HG03460 (cell line): Measurements from ENCODE around the gene SLC46A1.
"Not testable (repeated sequence)": the region's sequence is repeated elsewhere in the genome, so short reads cannot be mapped to it uniquely, and the experiment has no call there.

ENCODE experiments used
- ATAC-seq: cut with Tn5 transposase; IDR thresholded peaks from one replicate; pipeline ENCODE4 v1.9.1; 2021; ENCODE audit not compliant: unreplicated experiment

The SLC46A1 gene

DNA sequence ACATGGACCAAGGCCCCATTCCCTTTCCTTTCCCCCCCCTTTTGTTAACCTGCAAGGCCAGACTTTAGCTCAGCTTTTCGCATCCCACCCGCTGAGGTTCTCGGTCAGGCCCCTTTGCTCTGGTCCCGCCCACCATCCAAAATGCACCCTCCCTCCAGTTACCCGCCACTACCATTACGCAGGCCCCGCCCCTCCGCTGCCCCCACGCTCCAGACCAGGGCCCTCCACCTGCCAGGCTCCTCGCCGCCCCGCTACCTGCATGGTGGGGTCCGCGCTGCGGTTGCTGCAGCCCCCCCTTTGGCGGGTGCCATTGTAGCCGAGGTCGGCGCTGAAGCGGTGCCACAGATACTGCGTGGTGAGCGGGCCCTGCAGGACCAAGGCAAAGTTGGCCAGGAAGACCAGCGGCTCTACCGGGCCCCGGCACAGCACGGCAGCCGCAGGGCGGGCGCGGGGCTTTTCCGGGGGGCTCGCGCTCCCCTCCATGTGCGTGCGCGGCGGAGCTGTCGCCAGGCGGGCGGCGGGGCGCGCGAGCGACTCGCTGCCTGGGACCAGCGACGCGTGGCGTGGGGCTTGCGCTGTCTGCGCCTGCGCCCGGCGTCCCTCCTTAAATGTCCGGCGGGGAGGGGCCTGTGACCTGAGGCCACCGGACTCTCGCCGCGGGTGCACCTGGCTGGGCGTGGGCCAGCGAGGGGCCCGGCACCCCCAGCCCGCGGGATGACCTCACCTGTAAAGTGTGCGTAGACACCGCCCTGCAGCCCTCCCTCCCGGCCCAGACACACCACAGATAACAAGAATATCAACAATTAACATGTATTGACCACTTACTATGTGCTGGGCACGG, at the start of gene SLC46A1:
TSS of gene SLC46A1 (minus strand) at position 581 of the 841 bp plus-strand sequence. CDS start at position 483, 98 bp downstream.
- peak; percentile 73 for ATAC-seq

DNA sequence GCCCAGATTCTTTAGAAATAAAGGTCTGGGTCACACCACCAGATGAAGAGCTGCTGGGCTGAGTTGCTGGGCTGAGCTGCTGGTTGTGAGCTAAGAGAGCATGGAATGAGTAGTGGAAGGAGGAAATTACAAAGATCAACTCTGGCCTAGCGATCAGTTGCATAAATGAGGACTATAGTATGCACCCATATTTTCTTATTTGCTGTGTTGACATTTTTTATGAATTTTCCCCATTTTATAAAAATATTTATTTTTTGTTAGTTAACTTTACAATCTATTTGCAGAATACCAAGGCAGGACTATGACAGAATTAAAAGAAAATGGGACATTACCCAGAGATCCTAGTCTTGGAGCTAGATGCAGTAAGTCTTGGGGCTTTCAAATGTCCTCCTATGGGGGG, 43.8 kb upstream of the SLC46A1 start:
- ATAC-seq = no peak

- no peak for ATAC-seq
These were observed 41.4 kb upstream of the SLC46A1 start for GRCh38 chr17:28447396-28447760.

GRCh38 chr17:28446716-28447395, 40.8 kb upstream of the SLC46A1 start:
- ATAC-seq = no peak

GRCh38 chr17:28443901-28444638, 38.1 kb upstream of the SLC46A1 start:
- ATAC-seq = no peak

- ATAC-seq = not testable (repeated sequence)
These were observed 28.3 kb upstream of the SLC46A1 start for GRCh38 chr17:28434326-28434725.

DNA sequence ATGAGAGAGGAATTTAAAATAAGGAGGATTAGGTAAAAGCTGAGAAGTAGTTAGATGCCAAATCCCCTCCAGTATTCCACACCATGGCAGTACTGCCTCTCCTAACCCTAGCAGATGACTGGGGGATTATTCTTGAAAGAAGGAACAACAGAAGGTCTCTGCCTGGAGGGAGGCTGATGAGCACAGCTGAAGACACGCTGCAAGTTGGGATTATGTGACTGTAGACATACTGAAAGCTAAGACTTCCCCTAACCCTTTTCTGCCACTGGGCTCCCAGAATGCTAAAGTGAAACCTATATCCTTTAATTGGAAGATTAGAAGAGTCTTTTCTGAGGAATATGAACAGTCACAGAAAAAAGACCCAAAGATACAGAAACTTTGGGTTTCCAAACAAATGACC, 27.7 kb upstream of the SLC46A1 start:
- ATAC-seq = no peak

DNA sequence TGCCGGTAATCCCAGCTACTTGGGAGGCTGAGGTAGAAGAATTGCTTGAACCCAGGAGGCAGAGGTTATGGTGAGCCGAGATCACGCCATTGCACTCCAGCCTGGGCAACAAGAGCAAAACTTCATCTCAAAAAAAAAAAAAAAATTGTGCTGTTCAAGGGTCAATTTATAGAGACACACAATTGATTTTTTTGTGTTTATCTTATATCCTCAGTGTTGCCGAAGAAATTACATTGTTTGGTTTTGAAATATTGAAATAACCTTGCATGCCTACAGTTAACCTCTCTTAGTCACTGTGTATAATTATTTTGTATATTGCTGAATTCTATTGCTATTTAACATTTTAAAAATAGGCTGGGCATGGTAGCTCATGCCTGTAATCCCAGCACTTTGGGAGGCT, 22.0 kb upstream of the SLC46A1 start:
- ATAC-seq = not testable (repeated sequence)

GRCh38 chr17:28427371-28427770, 21.4 kb upstream of the SLC46A1 start:
- no peak for ATAC-seq

DNA sequence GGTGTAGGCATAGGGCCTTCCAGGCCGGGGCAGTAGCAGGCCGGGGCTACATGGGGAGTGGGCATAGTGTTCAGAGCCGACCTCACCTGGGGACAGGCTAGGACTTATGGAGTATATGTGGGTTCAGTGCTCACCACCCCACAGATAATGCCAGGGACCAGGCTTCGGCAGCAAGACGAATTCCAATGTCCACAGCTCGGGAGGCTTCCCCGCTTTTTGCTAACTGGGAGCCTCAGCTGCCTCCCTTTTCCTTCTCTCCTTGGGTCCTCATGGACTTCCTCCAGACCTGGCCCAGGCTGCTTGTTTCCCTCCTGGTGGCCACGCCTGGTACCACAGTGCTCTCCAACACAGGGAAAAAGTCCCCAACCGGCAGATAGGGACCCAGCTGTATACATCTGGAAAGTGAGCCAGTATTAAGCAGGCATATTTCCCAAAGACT, 20.1 kb upstream of the SLC46A1 start:
- no peak for ATAC-seq

DNA sequence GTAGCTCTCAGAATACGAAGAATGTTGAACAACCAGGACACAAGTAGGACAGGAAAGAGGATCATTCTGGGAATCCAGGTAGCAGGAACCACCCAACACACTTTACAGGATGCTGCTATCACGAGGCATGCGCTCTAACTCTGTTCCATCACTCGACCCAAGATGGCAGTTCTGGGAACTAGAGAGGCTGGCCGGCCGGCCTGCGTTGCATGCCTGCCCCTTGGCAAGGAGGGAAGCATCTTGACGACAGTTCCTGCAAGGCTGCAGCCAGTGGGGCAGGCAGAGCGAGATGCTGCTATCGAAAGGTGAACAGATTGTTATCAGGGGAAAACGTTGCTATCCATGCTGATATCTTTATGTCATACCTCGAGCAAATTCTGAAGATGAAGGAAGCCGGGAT, 19.2 kb upstream of the SLC46A1 start:
- ATAC-seq = no peak

- ATAC-seq = no peak
These were observed 15.8 kb upstream of the SLC46A1 start for GRCh38 chr17:28421787-28422305.

- ATAC-seq = no peak
These were observed 10.8 kb upstream of the SLC46A1 start for GRCh38 chr17:28416703-28417311.

DNA sequence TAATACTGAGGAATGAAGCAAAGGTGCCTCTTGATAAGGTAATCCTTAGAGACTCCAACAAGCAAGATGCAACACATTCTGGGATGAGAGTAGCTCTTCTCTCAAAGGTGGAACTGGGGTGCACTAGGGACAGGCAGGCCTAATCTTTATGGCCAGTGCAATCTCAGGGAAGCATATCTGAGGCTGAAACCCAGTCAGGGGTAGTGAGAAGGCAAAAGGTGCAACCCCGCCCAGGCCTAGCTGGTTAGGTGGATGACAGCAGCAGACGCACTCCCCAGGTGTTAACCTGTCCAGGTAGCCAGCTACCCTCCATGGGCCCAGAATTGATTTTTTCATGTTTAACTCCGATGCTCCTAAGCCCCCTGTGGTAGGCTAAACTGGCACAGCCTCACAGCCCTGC, 9.9 kb upstream of the SLC46A1 start:
- no peak for ATAC-seq

GRCh38 chr17:28413804-28414203, 7.8 kb upstream of the SLC46A1 start:
- ATAC-seq = no peak

- ATAC-seq = no peak
These were observed 6.1 kb upstream of the SLC46A1 start for GRCh38 chr17:28412099-28412498.

DNA sequence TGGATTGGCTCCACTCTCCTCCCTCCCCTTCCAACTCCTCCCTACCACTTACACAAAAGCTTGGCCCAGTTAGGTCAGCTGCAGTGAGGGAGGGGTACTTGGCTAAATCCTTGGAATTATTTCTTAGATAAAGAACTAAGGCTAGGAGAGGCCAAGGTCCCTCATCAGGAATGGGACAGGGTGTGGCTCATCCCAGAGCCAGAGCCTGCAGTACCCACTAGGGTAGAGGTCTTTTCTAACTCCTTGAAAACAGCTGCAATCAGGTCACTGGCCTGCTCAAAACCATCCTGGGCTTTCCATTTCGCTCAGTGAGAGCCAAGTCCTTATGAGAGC, 1.9 kb upstream of the SLC46A1 start:
- no peak for ATAC-seq

DNA sequence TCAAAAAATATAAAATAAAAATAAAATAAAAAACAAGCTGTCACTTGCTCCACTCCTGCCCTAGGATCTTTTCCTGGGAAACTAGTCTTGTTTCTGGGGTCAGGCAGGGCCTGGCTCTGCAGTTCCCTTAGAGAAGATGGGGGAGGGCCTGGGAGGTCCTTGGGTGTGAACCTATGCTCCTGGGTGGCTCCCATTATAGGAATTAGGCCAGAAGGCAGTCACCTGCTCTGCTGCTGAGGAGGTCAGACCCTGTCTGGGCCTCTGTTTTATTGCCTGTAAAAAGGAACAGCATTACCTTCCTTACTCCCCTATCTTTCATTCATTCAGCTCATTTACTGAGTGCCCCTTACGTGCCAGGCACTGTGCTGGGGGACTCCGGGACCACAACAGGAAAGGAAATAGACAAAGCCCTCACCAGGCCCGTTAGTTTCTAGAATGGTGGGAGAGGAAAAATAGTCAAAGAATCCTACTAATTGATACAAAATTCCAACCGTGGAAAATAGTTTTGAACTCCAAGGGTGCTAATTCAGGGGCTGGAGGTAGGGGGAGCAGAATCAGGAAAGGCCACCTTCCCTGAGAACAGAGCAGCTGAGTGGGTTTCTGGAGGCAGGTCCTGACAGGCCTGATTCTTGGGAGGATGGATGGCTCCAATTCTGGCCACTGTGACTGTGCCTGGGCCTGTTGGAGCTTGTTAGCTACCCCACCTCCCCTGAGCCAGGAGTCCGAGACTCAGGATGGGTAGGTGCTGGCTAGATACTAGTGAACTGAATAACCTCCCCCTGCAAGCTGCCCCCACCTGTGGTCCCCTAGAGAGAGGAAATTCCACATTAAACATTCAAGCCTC, 1.3 kb upstream of the SLC46A1 start:
- no peak for ATAC-seq

- ATAC-seq = no peak
These were observed 432 bp upstream of the SLC46A1 start for GRCh38 chr17:28406473-28406814.

DNA sequence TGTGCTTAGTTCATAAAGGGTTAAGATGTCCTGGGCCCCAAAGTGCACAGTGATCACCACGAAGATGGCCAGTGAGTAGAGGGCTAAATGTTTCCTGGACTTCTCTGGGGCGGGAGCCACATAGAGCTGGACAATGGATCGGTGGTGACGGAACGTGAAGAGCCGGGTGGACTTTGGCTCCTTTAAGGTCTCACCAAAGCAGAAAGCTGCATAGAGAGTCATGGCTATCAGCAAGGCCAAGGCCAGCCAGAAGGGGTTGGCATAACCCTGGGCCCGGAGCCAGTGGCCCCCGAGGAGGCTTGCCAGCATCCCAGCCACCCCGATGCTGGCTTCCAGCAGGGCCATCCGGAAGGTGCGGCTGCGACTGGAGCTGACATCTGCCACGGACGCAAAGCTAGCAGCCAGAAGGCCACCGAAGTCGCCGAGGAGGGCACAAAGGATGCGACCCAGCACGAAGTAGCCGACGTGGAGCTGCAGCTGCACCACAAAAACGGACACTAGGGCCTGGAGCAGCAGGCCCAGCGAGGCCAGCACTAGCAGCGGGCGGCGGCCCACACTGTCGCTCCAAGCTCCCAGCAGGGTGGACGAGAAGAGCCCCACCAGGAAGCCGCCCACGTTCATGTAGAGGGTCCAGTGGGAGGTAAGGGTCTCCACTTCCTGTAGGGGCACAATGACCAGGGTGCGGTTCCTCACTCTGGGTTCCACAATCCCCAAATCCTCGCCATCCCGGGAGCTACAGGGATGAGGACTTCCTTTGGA, 1.0 kb downstream of the SLC46A1 start:
- ATAC-seq = no peak
